RPMI7951 (cell line): ENCODE data around the gene PTH1R. TPM values are rescaled to one million over a fixed set of nuclear protein-coding genes. Genes with fewer than 3 reads are reported as not detected.
A peak's percentile ranks its signal among the peaks of the same experiment; 100 is the strongest.

Source experiments
- DNase-seq: peaks from one replicate; pipeline ENCODE4 v3.0.0-alpha.2; 2012; ENCODE audit warnings: low read depth
- total RNA-seq: library from RNA; depleted of rRNA; stranded (reverse); fragments of >200 nt; shearing (Covaris generic); gene quantifications from 2 replicates; pipeline ENCODE4 v1.2.3, GENCODE V29; 2014

The PTH1R gene
- total RNA-seq, 1 experiment from 2014 or later = not detected

DNA sequence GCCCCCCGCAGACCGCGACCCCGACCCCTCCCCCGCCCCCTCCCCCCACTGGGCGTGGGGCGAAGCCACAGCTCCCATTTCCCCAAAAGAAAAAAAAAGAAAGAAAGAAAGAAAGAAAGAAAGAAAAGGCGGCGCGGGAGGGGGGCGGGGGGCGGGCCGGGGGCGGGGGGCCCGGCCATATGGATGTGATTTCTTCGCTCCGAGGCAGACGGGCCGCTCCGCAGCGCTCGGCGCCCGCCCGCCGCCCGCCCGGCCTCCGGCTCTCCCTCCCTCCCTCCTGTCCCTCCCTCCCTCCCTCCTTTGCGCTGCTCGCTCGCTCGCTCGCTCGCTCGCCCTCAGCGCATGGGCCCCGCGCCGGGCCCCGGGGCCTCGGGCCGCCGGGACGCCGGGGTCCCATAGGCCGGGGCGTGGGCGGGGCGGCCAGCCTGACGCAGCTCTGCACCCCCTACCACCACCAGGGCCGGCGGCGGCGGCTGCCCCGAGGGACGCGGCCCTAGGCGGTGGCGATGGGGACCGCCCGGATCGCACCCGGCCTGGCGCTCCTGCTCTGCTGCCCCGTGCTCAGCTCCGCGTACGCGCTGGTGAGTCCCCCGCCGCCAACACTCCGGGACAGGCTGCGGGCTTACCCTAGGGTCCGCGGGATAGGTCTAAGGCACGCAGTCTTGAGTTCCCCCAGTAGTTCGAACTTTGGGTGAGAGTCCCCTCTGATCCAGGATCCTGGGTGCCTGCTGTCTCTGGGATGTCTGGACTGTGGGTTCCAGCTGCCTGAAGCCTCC, 5.7 kb downstream of the PTH1R start:
- no peak for DNase-seq

DNA sequence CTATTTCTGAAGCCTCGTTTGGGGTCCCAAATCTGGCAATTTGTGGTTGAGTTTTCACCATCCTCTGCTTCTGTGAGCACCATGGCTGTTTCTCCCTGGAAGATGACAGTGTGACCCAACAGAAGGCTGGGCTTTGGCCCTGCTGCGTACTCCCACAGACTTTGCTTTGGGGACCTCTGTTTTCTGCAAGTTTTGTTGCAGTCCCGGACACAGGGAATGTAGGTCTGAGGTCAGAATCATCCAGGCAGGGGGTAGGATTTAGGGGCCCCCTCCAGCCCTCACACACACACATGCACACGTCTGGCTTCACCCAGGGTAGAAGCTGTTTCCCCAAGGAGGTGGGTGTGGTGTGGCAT, 6.3 kb downstream of the PTH1R start:
- no peak for DNase-seq

DNA sequence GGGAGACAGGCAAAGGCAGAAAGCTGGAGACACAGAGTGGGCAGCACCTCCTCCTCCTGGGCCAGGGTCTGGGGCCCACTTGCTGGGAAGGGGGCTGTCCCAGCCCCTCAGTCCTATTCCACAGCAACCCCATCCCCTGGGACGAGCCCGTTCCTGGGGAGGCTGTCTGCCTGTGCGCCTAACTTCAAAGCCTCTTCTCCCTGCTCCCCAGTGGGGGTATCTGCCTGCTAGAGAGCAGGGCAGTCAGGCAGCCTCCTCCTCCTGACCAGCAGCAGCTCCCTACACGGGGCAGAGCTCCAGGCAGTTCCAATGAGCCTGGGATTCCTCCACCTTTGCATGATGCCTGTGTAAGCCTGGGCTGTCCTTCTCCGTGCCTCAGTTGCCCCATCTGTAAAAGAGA, 6.9 kb downstream of the PTH1R start:
- DNase-seq = no peak

DNA sequence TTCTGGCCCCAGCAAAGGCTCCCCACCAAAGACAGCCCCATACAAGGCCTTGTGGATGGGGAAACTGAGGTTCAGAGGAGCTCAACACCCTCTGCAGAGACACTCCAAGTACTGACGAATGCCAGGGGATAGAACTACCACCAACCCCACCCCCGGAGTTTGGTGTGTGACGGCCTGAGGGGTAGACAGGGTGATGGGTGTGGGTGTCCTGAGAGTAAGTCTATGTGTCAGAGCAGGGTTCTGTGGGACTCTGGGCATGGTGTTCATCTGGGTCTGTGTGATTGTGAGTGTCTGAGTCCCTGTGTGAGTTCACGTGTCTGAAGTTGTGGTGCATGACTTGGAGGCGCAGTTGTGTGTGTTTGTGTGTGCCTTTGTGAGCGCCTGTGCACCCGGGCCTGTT, 7.4 kb downstream of the PTH1R start:
- DNase-seq = no peak

DNA sequence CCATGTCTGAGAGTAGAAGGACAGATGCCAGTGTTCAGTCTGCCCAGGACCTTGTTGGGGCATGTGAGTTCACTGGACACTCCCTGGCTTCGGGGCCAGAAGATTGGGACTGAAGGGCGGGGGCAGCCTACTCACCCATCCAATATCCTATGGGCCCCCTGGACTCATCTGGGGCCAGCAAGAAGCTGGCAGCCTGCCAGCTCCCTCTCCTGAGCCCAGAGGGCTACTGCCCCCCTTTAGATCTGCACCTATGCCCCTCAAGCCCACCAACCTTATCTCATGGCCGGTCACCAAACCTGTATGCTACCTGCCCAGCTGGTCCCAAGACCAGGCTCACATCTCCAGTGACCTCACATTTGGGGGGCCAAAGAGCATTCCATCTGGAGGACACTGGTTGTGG, 8.1 kb downstream of the PTH1R start:
- no peak for DNase-seq

DNA sequence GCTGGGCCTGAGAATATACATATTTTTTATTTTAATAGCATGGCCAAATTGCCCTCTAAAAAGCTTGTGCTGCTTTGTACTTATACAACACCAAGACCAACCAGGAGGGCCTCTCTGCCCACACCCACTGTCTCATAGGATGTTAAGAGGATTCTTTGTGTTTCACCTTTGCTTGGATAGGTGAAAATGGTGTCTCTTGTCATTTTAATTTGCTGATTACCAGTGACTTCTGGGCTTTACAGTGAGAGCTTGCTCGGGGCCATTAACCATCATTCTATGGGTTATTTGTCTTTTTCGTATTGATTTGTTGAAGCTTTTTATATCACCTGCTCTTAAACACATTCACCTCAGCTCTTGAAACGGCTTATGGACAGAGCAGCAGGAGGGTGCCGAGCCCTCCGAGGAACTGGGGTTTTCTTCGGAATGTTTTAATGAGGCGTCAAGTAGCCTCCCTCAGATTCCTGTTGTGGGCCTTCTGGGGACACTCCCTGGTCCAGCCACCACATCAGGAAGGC, 10.5 kb downstream of the PTH1R start:
- DNase-seq = no peak

DNA sequence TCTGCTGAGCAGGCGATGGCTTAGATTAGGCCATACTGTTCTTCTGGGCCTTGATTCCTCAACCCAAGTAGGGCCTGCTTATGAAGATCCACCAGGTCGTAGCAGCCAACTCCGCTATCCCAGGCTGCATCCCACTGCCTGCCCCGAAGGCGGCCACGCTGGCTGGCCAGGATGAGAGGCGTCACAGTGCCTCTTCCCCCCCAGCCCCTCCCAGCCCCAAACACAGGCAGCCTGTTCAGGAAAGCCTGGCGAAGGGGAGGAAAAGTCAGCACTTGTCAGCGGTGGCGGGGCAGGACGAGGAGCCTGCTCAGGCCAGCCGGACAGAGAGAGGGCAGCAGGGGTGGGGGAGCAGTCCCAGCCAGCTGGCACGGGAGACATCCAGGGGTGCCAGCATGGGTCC, 11.2 kb downstream of the PTH1R start:
- no peak for DNase-seq

DNA sequence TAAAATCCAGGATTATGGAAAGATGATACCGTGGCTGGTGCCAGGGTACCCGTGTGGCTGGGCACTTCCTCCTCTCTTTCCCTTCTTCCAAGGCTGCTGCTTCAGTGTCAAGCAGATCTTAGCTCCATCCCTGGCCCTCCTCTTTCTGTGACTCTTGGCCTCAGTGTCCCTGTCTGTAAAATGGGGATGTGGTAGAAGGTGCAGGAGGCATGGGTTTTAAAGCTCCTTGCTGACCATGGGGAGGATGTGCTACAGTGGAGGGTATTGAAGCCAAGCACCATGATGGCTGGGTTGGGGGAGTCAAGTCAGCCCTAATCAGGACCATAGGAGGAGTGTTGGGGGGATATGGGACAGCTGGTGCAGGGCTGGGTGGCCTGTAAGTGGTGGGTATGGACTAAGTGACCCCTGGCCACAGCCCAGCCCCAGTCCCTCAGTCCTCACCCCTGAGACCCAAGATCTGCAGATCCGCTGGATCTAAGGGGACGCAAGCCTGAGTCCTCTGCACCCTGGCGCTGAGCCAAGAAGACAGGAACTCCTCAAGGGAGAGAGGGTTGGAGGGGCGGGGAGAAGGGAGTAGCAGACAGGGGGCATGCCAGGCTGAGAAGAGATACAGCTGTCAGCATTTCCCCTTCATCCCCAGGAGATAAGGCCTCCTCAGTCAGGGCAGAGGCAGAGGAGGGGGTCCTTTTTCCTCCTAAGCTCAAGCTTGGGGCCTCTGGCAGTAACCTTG, 12.0 kb downstream of the PTH1R start:
- DNase-seq = no peak

DNA sequence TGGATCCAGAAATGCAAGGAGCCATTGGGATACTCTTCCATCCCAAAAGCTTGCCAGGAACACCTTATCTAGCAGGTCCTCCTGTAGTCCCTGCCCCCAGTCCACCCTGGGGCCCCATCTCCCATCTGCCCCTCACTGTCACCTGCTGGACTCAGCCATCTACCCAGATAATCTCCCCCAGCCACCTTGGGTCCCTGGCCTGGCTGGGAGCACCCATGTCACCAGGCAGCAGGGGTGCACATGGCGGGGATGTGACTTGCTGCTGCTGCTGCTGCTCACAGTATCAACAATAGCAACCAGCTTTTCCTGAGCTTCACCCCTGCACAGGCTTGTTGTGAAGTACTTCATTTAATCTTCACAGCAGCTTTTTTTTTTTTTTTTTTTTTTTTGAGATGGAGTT, 12.6 kb downstream of the PTH1R start:
- DNase-seq = no peak

DNA sequence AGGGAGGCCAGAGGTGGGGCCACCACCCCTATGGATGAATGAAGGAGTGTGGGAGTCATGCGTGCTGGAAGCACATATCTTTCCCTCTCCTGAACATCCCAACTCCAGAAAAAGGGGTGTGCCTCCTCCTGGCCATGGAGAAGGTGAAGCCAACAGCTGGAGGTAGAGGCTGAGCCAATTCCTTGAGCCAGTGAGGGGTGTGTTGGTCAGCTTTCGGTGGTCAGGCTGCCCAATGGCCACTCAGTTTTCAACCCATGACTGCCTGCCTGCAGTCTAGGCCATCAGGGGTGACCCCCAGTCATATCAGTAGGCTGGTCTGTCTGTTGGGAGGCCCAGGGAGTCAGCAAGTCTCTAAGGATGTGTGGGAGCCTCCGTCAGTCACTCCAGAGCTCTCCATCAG, 13.6 kb downstream of the PTH1R start:
- no peak for DNase-seq

DNA sequence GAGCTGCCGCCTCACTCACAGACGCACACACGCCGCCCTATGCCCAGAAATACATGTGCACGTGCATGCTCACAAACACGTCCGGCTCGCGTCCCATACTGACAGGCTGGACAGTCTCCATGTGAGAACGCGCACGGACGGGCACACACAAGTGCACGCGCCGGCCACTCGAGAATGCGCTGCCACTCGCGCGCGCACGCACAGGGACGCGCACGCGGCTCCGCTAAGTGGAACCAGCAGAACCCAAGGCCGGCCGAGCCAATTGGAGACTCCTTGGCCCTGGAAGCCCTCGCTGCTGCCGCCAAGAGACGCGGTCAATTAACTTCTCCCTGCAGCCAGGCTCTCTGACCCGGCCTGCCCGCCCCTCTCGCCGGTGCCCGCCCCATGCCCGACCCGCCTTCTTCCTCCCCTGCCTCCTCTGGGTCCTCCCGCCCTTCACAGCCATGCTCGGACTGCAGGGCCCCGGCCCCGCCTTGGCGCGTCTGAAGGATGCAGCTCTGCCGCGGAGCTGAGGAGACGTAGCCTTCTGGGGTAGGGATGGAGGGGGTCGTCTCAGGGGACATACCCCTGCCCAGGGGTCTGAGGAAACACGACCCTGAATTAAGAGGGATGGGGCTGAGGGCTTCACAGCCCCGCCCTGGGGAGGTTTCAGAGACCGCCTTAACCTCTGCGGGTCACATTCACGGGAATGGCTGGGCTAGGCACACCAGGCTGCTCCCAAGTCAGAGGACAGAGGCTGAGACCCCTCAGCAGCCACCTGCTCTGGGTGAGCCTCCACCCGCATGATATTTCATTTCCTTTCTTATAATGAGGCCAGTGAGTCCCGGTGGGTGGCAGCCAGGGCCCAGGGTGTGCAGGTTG, 15.0 kb downstream of the PTH1R start:
- peak; percentile 73 for DNase-seq

DNA sequence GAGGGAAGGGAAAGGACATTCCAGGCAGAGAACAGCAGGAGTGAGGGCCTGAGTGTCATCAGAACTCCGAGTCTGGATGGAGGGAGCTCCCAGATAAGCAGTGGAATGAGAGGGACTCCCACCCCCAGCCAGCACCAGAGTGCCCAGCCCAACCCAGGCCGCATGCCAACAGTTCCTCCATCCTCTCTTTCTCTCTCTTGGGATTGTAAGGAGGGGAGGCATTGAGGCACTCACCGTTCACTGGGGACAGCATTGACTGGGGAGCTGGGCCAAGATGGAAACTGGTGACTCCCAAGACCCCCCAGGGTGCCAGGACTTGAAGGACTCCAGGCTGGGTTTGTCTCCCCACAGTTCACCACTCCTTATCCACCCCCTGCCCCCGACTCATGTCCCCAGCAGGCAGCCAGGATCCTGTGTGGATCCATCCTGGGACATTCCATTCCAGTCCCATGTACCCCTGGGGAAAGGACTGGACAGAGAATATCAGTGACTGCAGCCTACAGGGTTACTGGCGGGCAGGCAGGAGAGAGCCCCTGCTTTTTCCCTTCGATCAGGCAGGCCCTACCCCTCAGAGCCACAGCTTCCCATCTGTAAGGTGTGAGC, 15.7 kb downstream of the PTH1R start:
- no peak for DNase-seq

DNA sequence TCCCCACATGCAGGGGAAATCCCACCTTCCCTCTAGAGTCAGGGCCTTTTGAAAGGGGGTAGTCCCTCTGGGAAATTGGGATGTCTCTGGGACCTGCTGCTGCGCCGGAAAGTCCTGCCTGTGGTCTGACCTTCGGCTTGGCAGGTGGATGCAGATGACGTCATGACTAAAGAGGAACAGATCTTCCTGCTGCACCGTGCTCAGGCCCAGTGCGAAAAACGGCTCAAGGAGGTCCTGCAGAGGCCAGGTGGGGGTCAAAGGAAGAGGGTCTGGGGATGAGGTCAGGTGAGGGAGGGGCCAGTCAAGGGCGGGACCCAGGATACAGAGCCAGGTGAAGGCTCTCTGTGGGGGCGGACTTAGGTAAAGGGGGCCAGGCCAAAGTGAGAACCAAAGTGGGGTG, 16.2 kb downstream of the PTH1R start:
- DNase-seq = no peak

DNA sequence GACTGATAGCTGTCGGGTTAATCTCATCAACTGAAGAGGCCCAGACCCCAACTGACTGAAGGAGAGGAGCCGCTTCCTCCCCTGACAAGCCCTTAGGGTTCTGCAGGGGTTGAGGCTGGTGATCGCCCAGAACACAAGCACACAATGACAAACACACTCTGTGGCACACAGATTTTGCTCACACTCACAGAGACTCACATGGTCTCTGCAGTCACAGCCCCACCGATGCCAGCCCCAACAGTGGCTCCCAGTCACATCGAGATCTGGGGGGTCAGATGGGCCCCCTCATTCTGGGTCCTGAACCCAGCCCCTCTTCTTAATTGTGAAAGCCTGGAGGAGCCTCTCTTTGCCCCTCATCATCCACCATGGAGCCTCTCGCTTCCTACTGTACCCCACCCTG, 16.7 kb downstream of the PTH1R start:
- no peak for DNase-seq

DNA sequence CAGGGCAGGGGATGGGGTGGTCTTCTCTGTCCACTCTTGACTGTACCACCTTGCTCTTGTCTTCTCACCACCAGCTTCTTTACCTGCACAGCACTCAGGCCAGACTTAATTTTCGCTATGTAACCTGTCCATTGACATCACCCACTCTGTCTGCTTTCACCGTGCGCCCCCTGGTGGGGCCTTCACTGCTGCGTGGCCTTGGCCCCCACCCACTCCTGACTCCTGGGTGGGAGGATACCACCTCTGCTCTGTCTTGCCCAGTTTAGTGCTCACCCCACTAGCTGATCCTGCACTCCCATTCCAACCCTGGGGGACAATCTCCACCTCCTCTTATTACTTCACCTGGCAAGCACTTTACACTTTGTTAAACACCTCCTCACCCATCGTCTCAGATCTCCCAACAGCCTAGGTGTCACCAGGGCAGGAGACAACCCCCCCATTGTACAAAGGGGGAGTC, 17.7 kb downstream of the PTH1R start:
- DNase-seq = peak; percentile 39

DNA sequence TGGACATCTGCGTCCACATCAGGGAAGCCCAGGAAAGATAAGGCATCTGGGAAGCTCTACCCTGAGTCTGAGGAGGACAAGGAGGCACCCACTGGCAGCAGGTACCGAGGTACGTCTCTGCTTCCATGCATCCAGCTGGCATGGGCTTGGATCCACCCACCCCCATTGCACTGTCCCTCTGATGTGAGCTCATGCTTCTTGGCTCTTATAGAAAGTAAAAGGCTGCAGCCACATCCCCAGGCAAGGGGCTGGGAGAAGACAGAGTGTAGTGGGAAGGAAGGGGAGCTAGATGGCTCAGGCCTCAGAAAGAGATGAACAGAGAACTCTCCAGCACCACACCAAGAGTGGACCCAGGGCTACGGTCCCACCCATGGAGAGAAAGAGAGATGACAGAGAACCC, 18.2 kb downstream of the PTH1R start:
- DNase-seq = no peak

DNA sequence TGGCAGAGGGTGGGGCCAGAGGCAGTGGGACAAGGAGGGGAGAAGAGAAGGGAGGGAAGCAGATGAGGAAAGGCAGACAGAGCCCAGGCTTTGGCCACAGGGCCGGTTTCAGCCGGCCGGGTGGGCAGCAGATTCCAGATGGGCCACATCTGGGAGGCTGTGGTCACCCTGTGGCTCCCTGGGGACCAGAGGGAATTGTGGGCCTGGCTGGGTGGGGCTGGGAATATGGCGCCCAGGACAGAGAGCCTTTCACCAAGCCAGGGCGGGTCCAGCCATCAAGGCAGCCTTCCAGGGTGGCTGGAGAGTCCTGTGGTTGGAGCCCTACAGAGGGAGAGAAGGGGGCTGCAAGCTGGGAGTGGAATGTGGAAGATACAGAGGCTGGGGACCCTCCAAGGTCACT, 18.9 kb downstream of the PTH1R start:
- DNase-seq = no peak

DNA sequence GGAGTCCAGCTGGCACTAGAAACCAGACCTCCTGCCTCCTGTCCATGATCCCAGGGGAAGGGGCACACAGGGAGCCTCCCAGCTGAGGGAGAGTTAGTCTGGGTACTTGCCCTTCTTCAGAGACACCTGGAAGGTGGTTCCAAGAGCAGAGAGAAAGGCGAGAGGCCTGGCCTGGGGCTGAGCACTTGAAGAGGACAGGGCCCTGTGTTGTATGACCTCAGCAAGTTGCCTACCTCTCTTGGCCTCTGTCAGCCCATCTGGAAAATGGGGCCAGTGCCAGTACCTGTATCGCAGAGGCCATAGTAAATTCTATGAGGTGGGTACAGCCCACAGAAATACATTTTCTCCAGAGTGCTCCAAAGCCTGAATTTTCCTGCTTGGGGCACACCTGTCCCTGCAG, 19.5 kb downstream of the PTH1R start:
- DNase-seq = no peak

DNA sequence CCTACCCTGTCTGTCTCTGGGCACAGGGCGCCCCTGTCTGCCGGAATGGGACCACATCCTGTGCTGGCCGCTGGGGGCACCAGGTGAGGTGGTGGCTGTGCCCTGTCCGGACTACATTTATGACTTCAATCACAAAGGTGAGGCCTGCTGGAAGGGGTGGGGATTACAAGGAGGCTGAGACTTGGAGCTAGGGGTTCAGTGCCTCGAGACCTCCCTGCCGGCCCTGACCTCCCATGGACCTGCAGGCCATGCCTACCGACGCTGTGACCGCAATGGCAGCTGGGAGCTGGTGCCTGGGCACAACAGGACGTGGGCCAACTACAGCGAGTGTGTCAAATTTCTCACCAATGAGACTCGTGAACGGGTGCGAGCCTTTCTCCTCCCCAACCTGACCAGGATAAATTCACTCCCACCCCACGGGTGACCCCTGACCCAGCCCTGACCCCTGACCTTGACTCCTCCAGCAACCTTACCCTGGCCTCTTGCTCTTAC, 20.4 kb downstream of the PTH1R start:
- no peak for DNase-seq

DNA sequence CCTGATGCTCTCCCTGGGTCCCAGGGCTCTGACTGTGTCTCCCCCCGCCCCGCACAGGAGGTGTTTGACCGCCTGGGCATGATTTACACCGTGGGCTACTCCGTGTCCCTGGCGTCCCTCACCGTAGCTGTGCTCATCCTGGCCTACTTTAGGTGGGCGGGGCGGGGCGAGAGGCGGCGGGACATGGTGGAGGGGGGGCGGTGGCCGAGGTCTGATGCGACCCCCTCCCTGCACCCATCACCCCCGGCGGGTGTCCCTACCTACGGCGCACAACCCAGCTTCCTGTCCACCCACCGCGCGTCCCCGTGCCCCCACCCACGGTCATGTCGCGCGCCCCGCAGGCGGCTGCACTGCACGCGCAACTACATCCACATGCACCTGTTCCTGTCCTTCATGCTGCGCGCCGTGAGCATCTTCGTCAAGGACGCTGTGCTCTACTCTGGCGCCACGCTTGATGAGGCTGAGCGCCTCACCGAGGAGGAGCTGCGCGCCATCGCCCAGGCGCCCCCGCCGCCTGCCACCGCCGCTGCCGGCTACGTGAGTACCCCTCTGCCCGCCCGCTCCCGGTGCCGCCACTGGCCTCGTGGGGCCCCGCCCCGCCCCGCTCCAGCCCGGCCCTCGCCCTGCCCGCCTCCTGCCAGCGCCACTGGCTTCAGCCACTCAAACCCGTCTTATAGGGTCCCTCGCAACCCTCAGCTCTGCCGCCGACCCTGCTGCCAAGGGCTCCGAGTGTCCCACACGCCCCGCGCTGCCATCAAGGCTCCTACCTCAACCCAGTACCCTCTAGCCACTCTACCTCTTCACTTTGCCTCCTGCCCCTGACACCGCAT, 21.0 kb downstream of the PTH1R start:
- no peak for DNase-seq
